ENCODE measurements around the gene TSPAN2.

DNA sequence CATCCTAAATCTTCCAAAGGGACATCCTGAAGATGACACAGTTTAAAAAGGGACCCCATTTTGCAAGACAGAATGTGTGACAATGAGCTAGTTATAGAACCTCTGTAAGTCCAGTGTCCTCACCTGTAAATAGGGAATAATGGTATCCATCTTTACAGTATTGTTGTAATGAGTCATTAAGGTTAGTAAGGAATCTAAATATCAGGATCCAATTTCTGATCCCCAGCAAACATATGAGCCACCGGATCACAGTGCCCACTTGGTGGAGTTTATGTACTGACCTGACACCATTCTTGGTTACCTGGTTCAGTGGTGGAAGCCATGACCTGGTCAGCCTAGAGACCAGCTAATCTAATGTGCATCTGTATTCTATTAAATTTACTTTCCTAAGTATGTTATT is 47.9 kb upstream of the TSPAN2 start:
- TF ChIP-seq, protein P1, sequence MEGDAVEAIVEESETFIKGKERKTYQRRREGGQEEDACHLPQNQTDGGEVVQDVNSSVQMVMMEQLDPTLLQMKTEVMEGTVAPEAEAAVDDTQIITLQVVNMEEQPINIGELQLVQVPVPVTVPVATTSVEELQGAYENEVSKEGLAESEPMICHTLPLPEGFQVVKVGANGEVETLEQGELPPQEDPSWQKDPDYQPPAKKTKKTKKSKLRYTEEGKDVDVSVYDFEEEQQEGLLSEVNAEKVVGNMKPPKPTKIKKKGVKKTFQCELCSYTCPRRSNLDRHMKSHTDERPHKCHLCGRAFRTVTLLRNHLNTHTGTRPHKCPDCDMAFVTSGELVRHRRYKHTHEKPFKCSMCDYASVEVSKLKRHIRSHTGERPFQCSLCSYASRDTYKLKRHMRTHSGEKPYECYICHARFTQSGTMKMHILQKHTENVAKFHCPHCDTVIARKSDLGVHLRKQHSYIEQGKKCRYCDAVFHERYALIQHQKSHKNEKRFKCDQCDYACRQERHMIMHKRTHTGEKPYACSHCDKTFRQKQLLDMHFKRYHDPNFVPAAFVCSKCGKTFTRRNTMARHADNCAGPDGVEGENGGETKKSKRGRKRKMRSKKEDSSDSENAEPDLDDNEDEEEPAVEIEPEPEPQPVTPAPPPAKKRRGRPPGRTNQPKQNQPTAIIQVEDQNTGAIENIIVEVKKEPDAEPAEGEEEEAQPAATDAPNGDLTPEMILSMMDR (IDR thresholded peaks at IDR 0.05 in 2 of 3, conservative IDR thresholded peaks at IDR 0.05 in 1 of 3; ENCODE audit: insufficient read depth in 2 of 3, low read depth in 1 of 3, low read length in 3 of 3) = no peak
- TF ChIP-seq RCOR1 (IDR thresholded peaks at IDR 0.05; ENCODE audit: borderline replicate concordance in 1 of 2, low read depth in 2 of 2, low read length in 2 of 2) (no peak), ZNF197 (CRISPR knock-in tag; IDR thresholded peaks at IDR 0.05; ENCODE audit: low read depth) (no peak), POLR2A (conservative IDR thresholded peaks at IDR 0.05) (no peak), PTBP1 (IDR thresholded peaks at IDR 0.05; ENCODE audit: low read depth, low read length) (no peak), CCAR2 (IDR thresholded peaks at IDR 0.05; ENCODE audit: low read depth, low read length) (no peak), CBX3 (IDR thresholded peaks at IDR 0.05; ENCODE audit: borderline replicate concordance in 1 of 2, low read length in 2 of 2) (no peak), EGR1 (conservative IDR thresholded peaks at IDR 0.05) (no peak), MECOM (CRISPR knock-in tag; IDR thresholded peaks at IDR 0.05) (no peak)
- TF ChIP-seq, protein P2, sequence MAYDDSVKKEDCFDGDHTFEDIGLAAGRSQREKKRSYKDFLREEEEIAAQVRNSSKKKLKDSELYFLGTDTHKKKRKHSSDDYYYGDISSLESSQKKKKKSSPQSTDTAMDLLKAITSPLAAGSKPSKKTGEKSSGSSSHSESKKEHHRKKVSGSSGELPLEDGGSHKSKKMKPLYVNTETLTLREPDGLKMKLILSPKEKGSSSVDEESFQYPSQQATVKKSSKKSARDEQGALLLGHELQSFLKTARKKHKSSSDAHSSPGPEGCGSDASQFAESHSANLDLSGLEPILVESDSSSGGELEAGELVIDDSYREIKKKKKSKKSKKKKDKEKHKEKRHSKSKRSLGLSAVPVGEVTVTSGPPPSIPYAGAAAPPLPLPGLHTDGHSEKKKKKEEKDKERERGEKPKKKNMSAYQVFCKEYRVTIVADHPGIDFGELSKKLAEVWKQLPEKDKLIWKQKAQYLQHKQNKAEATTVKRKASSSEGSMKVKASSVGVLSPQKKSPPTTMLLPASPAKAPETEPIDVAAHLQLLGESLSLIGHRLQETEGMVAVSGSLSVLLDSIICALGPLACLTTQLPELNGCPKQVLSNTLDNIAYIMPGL (CRISPR knock-in tag; IDR thresholded peaks at IDR 0.05) = no peak

Data from K562 (cell line).